ENCODE measurements around the gene TMCO4. TPM values are rescaled to one million over a fixed set of nuclear protein-coding genes. Genes with fewer than 3 reads are reported as not detected.

The TMCO4 gene
- total and polyA plus RNA-seq, 2 donors (not counting 3 experiments of a cell fraction or from before 2014, with no cell fraction given), result 7.6 to 10.3 TPM

DNA sequence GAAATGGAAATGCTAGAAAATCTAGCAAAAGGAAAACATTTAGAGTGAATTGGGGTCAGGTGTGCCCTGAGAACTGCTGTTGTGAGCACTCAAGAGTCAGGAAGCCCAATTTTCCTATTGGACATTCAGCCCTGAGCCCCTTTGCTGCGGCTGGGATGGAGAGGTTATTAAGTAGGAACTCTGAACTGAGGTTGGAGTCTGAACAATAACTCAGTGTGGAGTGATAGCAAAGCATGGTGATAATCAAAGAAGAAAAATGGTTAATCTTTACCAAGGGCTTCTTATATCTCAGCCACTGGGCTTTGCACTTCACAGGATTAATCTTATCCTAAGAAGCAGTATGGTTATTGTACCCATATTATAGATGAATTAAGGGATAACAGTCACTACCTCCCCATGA lies 52.0 kb downstream of the TMCO4 start:
- no peaks in the 10 kb centered on the region for H4K20me1 ChIP-seq (replicated peaks; ENCODE audit: control insufficient read depth, extremely low read depth, insufficient read depth, low read length)
- no peak overlapping the region for H2AFZ ChIP-seq (ENCODE audit: low read depth, low read length)
- no peaks in the 10 kb centered on the region for H3K9me3 ChIP-seq (replicated peaks; ENCODE audit: control insufficient read depth, insufficient read depth, low read length)
- ChIA-PET POLR2A (no interaction called here), CTCF (no interaction called here)
- H3K4me2 ChIP-seq (ENCODE audit: insufficient read depth, low read length), result no peak overlapping the region
- dilution Hi-C loops (cut with MboI; ENCODE audit: extremely low pct_ligation_motif_present, low sequenced_read_pairs), result no loop called here
- peaks cover 2% of the 10 kb centered on the region for H3K4me1 ChIP-seq (ENCODE audit: control insufficient read depth, extremely low read depth, insufficient read depth, low read length)
- no peaks in the 10 kb centered on the region for H3K36me3 ChIP-seq (ENCODE audit: control insufficient read depth in 2 of 2, extremely low read depth in 1 of 2, insufficient read depth in 2 of 2, low read length in 2 of 2)
- DNase-seq (ENCODE audit: low read depth, low spot score) (no peak), FAIRE-seq (no peak)
- no TSS peak for BruUV-seq (replicated peaks)
- no peaks in the 10 kb centered on the region for H3K79me2 ChIP-seq (ENCODE audit: control insufficient read depth, insufficient read depth, low read length)
- H3K9me1 ChIP-seq (replicated peaks; ENCODE audit: control insufficient read depth, extremely low read depth, insufficient read depth, low read length), result no peaks in the 10 kb centered on the region
- H3K4me3 ChIP-seq (replicated peaks in 1 of 3; ENCODE audit: insufficient read depth in 1 of 3, low read depth in 1 of 3, low read length in 3 of 3), result no peak overlapping the region
- no peaks in the 10 kb centered on the region for H3K27me3 ChIP-seq (ENCODE audit: control insufficient read depth in 2 of 2, insufficient read depth in 2 of 2, low read length in 2 of 2)
- TF ChIP-seq FOS (IDR thresholded peaks at IDR 0.05; ENCODE audit: borderline replicate concordance, insufficient read depth, low read length) (no peak), POLR2AphosphoS5 (IDR thresholded peaks at IDR 0.05; ENCODE audit: insufficient read depth, low read depth, low read length) (no peak), EZH2 (IDR thresholded peaks at IDR 0.05; ENCODE audit: borderline replicate concordance, low read depth, low read length, severe bottlenecking) (no peak), MYC (IDR thresholded peaks at IDR 0.05; ENCODE audit: low read depth, low read length) (no peak)
- TF ChIP-seq, protein P1, sequence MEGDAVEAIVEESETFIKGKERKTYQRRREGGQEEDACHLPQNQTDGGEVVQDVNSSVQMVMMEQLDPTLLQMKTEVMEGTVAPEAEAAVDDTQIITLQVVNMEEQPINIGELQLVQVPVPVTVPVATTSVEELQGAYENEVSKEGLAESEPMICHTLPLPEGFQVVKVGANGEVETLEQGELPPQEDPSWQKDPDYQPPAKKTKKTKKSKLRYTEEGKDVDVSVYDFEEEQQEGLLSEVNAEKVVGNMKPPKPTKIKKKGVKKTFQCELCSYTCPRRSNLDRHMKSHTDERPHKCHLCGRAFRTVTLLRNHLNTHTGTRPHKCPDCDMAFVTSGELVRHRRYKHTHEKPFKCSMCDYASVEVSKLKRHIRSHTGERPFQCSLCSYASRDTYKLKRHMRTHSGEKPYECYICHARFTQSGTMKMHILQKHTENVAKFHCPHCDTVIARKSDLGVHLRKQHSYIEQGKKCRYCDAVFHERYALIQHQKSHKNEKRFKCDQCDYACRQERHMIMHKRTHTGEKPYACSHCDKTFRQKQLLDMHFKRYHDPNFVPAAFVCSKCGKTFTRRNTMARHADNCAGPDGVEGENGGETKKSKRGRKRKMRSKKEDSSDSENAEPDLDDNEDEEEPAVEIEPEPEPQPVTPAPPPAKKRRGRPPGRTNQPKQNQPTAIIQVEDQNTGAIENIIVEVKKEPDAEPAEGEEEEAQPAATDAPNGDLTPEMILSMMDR (IDR thresholded peaks at IDR 0.05; ENCODE audit: extremely low read depth in 1 of 2, insufficient read depth in 1 of 2, low read depth in 1 of 2, low read length in 2 of 2), result no peak
- TF ChIP-seq, protein P2, sequence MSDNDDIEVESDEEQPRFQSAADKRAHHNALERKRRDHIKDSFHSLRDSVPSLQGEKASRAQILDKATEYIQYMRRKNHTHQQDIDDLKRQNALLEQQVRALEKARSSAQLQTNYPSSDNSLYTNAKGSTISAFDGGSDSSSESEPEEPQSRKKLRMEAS (IDR thresholded peaks at IDR 0.05; ENCODE audit: insufficient read depth, insufficient read length), result no peak
- no peak overlapping the region for H3K27ac ChIP-seq (ENCODE audit: insufficient read depth, low read depth, low read length)
- intact Hi-C loops (cut with micrococcal nuclease), result no loop called here
- H3K9ac ChIP-seq (replicated peaks; ENCODE audit: extremely low read depth, insufficient read depth, low read length), result no peak overlapping the region

DNA sequence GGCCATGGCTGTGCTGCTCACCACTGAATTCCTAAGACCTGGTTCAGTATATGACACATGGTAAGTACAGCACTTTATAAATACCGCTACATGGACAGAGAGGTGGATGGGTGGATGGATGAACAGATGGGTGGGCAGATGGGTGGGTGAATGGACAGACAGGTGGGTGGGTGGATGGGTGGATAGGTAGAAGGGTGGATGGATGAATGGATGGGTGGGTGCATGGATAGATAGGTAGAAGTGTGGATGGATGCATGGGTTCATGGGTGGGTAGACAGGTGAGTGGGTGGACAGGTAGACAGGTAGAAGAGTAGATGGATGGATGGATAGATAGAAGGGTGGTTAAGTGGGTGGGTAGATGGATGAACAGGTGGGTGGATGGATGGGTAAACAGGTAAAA lies 54.8 kb downstream of the TMCO4 start:
- H3K79me2 ChIP-seq (ENCODE audit: control insufficient read depth, insufficient read depth, low read length), result no peaks in the 10 kb centered on the region
- dilution Hi-C loops (cut with MboI; ENCODE audit: extremely low pct_ligation_motif_present, low sequenced_read_pairs), result no loop called here
- POLR2A ChIA-PET, result no interaction called here
- CTCF ChIA-PET, result no interaction called here
- H3K4me1 ChIP-seq (ENCODE audit: control insufficient read depth, extremely low read depth, insufficient read depth, low read length), result no peaks in the 10 kb centered on the region
- no peaks in the 10 kb centered on the region for H3K27me3 ChIP-seq (ENCODE audit: control insufficient read depth in 2 of 2, insufficient read depth in 2 of 2, low read length in 2 of 2)
- intact Hi-C loops (cut with micrococcal nuclease), result no loop called here
- H4K20me1 ChIP-seq (replicated peaks; ENCODE audit: control insufficient read depth, extremely low read depth, insufficient read depth, low read length), result no peaks in the 10 kb centered on the region
- BruUV-seq (replicated peaks), result no TSS peak
- H2AFZ ChIP-seq (ENCODE audit: low read depth, low read length), result no peak overlapping the region
- H3K4me2 ChIP-seq (ENCODE audit: insufficient read depth, low read length), result no peak overlapping the region
- H3K4me3 ChIP-seq (replicated peaks in 1 of 3; ENCODE audit: insufficient read depth in 1 of 3, low read depth in 1 of 3, low read length in 3 of 3), result no peak overlapping the region
- no peak for DNase-seq (ENCODE audit: low read depth, low spot score)
- H3K9me3 ChIP-seq (replicated peaks; ENCODE audit: control insufficient read depth, insufficient read depth, low read length), result no peaks in the 10 kb centered on the region
- H3K27ac ChIP-seq (ENCODE audit: insufficient read depth, low read depth, low read length), result no peak overlapping the region
- H3K36me3 ChIP-seq (ENCODE audit: control insufficient read depth in 2 of 2, extremely low read depth in 1 of 2, insufficient read depth in 2 of 2, low read length in 2 of 2), result no peaks in the 10 kb centered on the region
- H3K9me1 ChIP-seq (replicated peaks; ENCODE audit: control insufficient read depth, extremely low read depth, insufficient read depth, low read length), result no peaks in the 10 kb centered on the region
- no peak for FAIRE-seq
- no peak for TF ChIP-seq POLR2A (IDR thresholded peaks at IDR 0.05; ENCODE audit: low read depth, low read length)
- no peak for TF ChIP-seq MYC (IDR thresholded peaks at IDR 0.05; ENCODE audit: low read depth, low read length)
- TF ChIP-seq, protein P2 (IDR thresholded peaks at IDR 0.05; ENCODE audit: insufficient read depth, insufficient read length), result no peak
- TF ChIP-seq POLR2AphosphoS5 (IDR thresholded peaks at IDR 0.05; ENCODE audit: insufficient read depth, low read depth, low read length), result no peak
- TF ChIP-seq JUN (IDR thresholded peaks at IDR 0.05; ENCODE audit: borderline replicate concordance, insufficient read depth, insufficient read length, low read depth), result no peak
- TF ChIP-seq, protein P1 (IDR thresholded peaks at IDR 0.05; ENCODE audit: extremely low read depth in 1 of 2, insufficient read depth in 1 of 2, low read depth in 1 of 2, low read length in 2 of 2), result no peak
- H3K9ac ChIP-seq (replicated peaks; ENCODE audit: extremely low read depth, insufficient read depth, low read length), result no peak overlapping the region
